CD4-positive, alpha-beta T cell treated with Interleukin-21 for 1 hour (primary cell): Measurements from ENCODE around the gene NOXO1.
A peak's percentile ranks its signal among the peaks of the same experiment; 100 is the strongest.
"Not testable (repeated sequence)": the region's sequence is repeated elsewhere in the genome, so short reads cannot be mapped to it uniquely, and the experiment has no call there.

Experiments used
- DNase-seq: peaks from one replicate; pipeline ENCODE4 v3.0.0-alpha.2; 2020

NOXO1 gene

GRCh38 chr16:1959269-1960039, 21.8 kb downstream of the NOXO1 start, which contains the start of gene NDUFB10:
TSS of gene NDUFB10 (plus strand) at chr16:1959538. CDS start at chr16:1959625, 87 bp downstream.
- peak; percentile 91 for DNase-seq

GRCh38 chr16:1958715-1959268, 22.5 kb downstream of the NOXO1 start:
- no peak for DNase-seq

DNA sequence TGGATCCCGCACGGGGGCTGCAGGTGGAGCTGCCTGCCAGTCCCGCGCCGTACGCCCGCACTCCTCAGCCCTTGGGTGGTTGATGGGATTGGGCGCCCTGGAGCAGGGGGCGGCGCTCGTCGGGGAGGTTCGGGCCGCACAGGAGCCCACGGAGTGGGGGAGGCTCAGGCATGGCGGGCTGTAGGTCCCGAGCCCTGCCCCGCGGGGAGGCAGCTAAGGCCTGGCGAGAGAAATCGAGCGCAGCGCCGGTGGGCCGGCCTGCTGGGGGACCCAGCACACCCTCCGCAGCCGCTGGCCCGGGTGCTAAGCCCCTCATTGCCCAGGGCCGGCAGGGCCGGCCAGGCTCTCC, 23.2 kb downstream of the NOXO1 start:
- not testable (repeated sequence) for DNase-seq

DNA sequence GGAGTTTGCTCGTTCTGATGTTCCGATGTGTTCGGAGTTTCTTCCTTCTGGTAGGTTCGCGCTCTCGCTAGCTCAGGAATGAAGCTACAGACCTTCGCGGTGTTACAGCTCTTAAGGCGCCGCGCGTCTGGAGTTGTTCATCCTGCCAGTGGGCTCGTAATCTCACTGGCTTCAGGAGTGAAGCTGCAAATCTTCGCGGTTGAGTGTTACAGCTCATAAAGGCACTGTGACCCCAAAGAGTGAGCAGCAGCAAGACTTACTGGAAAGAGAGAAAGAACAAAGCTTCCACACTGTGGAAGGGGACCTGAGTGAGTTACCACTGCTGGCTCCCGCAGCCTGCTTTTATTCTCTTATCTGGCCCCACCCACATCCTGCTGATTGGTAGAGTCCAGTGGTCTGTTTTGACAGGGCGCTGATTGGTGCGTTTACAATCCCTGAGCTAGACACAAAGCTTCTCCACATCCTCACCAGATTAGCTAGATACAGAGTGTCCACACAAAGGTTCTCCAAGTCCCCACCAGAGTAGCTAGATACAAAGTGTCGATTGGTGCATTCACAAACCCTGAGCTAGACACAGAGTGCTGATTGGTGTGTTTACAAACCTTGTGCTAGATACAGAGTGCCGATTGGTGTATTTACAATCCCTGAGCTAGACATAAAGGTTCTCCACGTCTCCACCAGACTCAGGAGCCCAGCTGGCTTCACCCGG, 23.7 kb downstream of the NOXO1 start:
- DNase-seq = not testable (repeated sequence)

GRCh38 chr16:1953734-1954133, 27.5 kb downstream of the NOXO1 start:
- no peak for DNase-seq

DNA sequence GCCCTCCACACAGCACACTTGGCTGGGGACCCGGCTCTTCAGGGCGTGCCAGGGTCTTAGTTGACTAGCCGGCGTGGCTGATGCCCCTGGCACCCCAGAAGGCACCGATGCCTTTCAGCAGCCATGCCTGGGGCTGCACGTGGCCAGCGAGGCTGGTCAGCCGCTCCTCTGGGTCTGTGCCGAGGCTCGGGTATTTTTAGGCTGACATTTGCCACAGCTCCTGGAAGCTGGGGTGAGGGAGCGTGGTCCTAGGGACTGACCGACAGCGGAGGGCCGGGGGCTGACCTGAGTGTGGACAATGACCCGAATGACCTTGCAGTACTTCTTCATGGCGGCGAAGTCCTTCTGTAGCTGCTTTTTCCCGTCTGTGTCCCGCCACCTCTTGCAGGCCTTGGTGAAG, 30.7 kb downstream of the NOXO1 start:
- no peak for DNase-seq

- DNase-seq = no peak
These were observed 31.2 kb downstream of the NOXO1 start for GRCh38 chr16:1950047-1950446.

GRCh38 chr16:1949507-1949906, 31.8 kb downstream of the NOXO1 start:
- DNase-seq = no peak

DNA sequence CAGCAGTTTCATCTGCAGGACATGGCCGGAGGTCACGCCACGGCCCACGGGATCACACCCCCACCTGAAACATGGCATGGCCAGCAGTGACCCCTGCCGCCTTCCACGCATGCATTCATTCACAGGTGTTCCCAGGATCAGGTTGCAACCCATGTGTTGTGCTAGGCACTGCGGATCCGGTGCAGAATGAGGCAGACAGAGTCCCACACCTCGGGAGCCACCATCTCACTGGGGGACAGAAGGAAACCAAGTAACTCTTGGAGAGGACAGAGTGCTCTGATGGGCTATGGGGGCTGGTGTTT, 33.9 kb downstream of the NOXO1 start:
- DNase-seq = no peak

DNA sequence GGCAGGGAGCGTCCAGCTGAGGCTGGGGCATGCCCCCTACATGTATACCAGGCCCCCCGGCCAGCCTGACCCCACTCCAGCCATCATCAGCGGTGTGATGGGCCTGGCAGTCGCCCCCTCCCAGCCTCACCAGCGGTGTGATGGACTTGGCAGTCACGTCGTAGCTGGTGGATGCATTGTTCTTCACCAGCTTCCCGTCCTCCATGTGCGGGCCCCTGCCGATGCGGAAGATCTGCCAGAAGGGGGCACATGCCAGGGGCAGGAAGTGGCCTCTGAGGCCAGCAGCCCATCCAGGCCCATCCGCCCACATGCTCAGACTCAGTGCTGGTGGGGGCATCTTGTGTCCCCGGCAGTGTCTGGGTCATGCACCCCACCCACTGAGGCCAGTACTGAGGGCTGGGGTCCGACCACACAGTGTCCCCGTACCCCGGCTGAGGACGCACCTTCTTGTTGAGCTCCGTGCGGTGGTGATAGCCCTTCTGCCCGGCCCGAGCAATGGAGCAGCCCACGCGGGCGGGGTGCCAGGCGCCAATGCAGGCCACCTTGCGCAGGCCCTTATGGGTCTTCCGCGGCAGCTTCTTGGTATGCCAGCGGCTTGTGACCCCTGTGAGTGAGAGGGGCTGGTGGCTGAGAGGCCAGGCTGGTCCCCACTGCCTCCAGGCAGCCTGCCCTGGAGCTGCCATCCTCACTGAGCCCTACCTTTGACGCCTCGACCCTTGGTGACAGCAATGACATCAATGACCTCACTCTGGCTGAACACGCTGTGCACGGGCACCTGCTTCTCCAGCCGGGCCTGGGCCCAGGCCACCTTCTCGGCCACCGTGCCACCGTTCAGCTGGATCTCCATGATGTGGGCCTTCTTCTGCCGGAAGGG, 34.5 kb downstream of the NOXO1 start:
- DNase-seq = no peak

- no peak for DNase-seq
These were observed 35.5 kb downstream of the NOXO1 start for GRCh38 chr16:1945559-1946391.

- DNase-seq = no peak
These were observed 36.6 kb downstream of the NOXO1 start for GRCh38 chr16:1944612-1945199.

GRCh38 chr16:1942810-1943726, 38.2 kb downstream of the NOXO1 start, which contains the start of gene MSRB1:
TSS of gene MSRB1 (minus strand) at chr16:1943199. CDS start at chr16:1943156, 43 bp downstream.
- DNase-seq = peak; percentile 99

DNA sequence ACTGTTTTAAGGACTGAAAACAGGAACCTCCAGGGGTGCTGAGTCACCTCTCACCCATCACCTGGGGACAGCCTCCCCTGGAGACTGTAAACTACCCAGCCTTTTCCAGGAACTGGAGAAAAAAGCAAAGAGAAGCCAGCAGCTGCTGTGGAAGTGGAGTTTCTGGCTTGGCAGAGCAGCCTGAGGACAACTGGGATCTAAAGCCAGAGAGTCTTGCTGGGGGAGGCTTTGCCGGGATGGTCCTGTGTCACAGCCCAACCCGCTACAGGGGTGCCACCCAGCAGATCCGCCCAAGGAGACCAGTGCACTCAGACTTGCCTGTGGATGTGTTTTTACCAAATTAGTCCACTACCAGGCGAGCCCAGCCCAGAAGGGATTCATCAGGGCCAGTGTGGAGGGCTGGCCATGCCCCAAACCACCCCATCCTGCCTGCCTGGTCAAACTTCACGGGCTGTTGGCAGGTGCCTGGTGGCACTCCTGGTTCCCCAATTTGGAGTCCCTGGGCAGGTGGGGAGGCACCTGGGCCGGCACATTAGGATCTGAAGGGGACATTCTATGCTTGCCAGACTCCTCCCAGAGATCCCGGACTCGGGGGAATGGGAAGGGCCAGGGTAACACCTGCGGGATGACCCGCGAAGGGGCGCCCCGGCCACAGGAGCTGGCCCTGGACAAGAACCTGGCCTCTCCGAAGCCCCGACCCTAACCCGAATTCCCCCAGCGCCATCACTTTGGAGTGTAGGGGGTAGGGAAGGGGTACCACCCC, 39.0 kb downstream of the NOXO1 start:
- no peak for DNase-seq

DNA sequence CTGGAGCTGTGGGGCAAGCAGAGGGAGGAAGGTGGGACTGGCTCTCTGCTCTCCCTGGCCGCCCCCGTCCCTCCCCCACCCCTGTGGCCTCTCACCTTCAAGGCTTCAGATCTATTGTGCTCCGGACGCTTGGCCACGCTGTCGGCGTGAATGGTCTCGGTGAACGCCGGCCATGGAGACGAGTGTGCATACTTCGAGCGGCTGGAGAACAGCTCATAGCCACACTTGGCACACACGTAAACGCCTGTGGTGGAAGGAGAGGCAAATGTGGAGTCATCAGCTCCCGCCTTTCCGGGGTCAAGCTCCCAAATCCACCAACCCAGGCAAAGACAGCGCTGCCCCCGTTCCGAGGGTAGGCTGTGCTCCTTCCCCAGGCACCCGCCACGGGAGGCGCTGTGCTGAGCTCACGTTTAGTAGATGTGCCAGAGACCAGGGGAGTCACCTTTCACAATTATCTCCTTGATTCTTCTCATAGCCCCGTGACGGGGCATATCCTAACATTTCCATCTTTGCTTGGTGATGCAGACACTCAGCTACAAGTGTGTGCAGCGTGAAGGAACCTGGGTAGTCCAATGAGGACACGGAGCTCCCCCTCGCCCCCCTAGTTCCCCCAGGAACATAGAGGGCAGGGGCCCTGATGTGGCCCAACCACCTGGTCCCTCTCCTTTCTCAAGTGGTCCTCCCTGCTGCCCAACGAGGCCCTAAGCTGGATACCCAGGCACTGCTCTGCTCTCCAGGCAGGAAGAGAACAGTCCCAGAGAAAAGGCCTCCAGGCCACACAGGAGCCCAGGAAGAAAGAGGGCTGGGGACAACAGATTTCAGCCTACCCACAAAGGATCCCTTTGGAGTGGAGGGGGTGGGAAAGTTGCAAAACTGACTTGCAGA, 39.9 kb downstream of the NOXO1 start:
- DNase-seq = no peak

GRCh38 chr16:1940273-1941161, 40.8 kb downstream of the NOXO1 start:
- DNase-seq = no peak

GRCh38 chr16:1939833-1940232, 41.4 kb downstream of the NOXO1 start:
- DNase-seq = not testable (repeated sequence)

DNA sequence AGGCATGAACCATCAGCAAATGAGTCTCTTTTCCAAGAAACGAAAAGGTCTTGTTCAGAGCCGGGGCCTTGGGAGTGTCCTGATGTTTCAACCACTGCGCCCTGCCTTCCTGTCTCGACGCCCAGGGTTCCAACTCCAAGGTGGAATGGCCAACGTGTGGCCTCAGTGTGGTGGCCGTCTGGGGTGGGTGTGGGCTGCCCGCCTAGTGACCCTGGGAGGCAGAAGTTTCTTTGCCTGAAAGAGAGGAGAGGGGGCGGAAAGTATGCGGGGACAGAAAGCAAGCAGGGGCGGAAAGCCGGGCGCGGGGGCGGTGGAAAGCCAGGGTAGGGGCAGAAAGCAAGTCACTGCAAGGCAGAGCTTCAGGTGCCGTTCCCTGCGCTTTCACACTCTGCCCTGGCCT, 42.4 kb downstream of the NOXO1 start:
- DNase-seq = no peak
